Measurements from ENCODE around the gene LENEP. TPM values are rescaled to one million over a fixed set of nuclear protein-coding genes. Genes with fewer than 3 reads are reported as not detected.

LENEP gene
- total RNA-seq, 4 donors from 2014 or later: not detected

DNA sequence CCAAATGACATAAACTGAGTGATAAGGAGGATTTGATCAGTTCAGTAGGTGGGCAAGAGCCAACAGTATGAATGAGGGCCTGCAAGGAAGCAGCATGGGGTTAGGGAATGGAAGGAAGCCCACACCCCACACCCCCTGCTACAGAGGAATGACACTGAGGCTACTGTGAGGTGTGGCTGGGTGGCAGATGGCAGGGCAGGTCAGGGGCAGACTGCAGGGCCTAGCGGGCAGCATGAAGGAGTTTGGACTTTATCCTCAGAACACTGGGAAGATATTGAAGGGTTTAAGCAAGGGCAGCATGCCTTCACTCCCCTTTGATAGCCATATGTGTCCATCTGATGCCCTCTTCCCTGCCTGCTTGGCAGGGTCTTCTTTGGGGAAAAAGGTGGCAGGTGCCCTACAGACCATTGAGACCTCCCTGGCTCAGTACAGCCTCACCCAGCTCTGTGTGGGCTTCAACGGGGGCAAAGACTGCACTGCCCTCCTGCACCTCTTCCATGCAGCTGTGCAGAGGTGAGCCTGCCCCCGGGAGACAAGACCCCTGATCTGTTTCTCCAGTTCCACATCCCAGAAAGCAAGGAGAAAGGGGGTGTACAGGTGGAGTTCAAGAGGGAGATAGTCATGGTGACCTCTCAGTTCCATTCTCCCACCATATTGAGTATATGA, 4.1 kb upstream of the LENEP start:
- Histone ChIP-seq H3K27me3 (no peaks in the 10 kb centered on the region), H3K9me3 (no peaks in the 10 kb centered on the region), H3K27ac (no peak overlapping the region), H3K36me3 (peaks cover 11 to 13% of the 10 kb centered on the region in 2 donors), H3K4me1 (peaks cover 6 to 7% of the 10 kb centered on the region in 2 donors), H3K4me3 (replicated peaks in 1 of 3) (no peak overlapping the region)
- no peak for DNase-seq
- intact Hi-C loops (cut with DNase I): no loop called here
- 89 to 90% methylated on average over 3 of the region's 3 CpGs for WGBS, 2 donors
- no peak for TF ChIP-seq POLR2A (IDR thresholded peaks at IDR 0.05)
- TF ChIP-seq, protein P1, sequence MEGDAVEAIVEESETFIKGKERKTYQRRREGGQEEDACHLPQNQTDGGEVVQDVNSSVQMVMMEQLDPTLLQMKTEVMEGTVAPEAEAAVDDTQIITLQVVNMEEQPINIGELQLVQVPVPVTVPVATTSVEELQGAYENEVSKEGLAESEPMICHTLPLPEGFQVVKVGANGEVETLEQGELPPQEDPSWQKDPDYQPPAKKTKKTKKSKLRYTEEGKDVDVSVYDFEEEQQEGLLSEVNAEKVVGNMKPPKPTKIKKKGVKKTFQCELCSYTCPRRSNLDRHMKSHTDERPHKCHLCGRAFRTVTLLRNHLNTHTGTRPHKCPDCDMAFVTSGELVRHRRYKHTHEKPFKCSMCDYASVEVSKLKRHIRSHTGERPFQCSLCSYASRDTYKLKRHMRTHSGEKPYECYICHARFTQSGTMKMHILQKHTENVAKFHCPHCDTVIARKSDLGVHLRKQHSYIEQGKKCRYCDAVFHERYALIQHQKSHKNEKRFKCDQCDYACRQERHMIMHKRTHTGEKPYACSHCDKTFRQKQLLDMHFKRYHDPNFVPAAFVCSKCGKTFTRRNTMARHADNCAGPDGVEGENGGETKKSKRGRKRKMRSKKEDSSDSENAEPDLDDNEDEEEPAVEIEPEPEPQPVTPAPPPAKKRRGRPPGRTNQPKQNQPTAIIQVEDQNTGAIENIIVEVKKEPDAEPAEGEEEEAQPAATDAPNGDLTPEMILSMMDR (IDR thresholded peaks at IDR 0.05): no peak

DNA sequence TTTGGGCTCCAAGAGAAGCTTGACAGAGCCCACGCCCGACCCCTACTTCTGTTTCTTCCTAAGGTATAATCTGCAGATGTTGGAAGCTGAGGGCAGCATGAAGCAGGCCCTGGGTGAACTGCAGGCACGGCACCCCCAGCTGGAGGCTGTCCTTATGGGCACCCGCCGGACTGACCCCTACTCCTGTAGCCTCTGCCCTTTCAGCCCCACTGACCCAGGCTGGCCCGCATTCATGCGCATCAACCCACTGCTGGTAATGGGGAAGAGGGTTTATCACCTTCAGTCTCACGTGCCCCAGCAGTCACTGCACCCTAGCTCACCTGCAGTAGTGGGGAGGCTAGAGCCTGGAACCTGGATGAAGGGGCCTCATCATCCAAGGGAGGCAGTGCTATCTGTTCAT, 3.1 kb upstream of the LENEP start:
- no peak overlapping the region for H3K4me3 ChIP-seq (replicated peaks in 1 of 3)
- no peak for TF ChIP-seq POLR2A (IDR thresholded peaks at IDR 0.05)
- TF ChIP-seq, protein P1 (IDR thresholded peaks at IDR 0.05): no peak
- peaks cover 11 to 13% of the 10 kb centered on the region in 2 donors for H3K36me3 ChIP-seq
- intact Hi-C loops (cut with DNase I): no loop called here
- peaks cover 0 to under 1% of the 10 kb centered on the region in 2 donors for H3K4me1 ChIP-seq
- no peaks in the 10 kb centered on the region for H3K27me3 ChIP-seq
- H3K9me3 ChIP-seq: no peaks in the 10 kb centered on the region
- no peak for DNase-seq
- no peak overlapping the region for H3K27ac ChIP-seq
- 92 to 95% methylated on average over 8 of the region's 8 CpGs for WGBS, 2 donors

DNA sequence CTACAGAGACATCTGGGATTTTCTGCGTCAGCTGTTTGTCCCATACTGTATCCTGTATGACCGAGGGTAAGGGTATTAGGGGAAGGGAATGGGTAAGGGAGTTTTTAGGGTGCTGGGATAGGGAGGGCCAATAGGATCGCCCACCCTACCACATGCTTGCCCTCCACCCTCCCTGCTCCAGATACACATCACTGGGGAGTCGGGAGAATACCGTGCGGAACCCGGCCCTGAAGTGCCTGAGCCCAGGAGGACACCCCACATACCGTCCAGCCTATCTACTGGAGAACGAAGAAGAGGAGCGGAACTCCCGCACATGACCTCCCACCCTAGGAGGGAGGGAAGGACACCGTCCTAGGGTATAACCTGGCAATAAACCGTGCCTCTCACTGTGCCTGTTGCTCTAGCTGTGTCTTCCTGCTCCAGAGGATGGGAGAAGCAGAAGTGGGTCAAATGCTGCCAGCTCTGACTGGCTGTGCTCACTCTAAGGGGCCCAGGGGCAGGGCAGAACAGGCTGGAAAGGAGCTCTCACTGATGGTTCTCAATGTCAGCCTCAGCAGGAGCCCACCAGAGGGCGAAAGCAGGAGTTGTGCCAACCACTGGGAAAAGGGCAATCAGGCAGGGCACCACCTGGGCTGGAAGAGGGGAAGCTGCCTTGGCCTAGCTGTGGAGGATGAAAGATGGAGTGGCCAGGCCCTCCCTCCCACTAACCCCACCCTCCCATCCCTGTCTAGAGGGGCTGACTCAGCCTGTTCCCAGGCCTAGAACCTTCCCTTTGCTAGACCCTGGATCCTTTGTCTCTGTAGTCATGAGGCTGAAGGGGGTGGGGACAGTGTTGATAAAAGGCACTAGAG, 440 bp upstream of the LENEP start:
- 80 to 86% methylated on average over 11 to 13 of the region's 14 CpGs for WGBS, 2 donors
- DNase-seq: no peak
- no peaks in the 10 kb centered on the region for H3K27me3 ChIP-seq
- no peaks in the 10 kb centered on the region for H3K9me3 ChIP-seq
- H3K36me3 ChIP-seq: peaks cover 5 to 10% of the 10 kb centered on the region in 2 donors
- H3K4me3 ChIP-seq (replicated peaks in 1 of 3): no peak overlapping the region
- no peak overlapping the region for H3K27ac ChIP-seq
- intact Hi-C loops (cut with DNase I): no loop called here
- no peaks in the 10 kb centered on the region for H3K4me1 ChIP-seq
- TF ChIP-seq, protein P1 (IDR thresholded peaks at IDR 0.05): peak in 1 of 6 experiments; percentile 13
- no peak for TF ChIP-seq POLR2A (IDR thresholded peaks at IDR 0.05)

DNA sequence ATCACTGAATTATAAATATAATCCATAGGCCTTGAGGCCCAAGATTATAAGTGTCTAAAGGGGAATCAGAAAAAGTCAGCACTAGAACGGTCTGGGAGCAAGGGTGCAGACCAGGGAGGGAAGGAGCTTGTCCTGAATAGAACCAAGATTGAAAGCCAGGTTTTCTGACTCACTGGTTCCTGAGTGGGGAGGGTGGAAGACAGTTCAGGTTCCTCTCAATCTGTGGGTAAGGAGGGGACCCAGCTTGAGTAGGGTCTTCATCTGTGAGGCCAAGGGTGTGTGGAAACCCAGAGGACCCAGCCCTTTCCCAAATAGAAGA, 842 bp downstream of the LENEP start:
- H3K4me1 ChIP-seq: peaks cover 4 to 6% of the 10 kb centered on the region in 2 donors
- DNase-seq: no peak
- 61 to 73% methylated on average over 1 of the region's 1 CpG for WGBS, 2 donors
- H3K36me3 ChIP-seq: no peaks in the 10 kb centered on the region
- TF ChIP-seq, protein P1 (IDR thresholded peaks at IDR 0.05): no peak
- TF ChIP-seq POLR2A (IDR thresholded peaks at IDR 0.05): no peak
- H3K4me3 ChIP-seq (replicated peaks in 1 of 3): no peak overlapping the region
- intact Hi-C loops (cut with DNase I): no loop called here
- no peaks in the 10 kb centered on the region for H3K27me3 ChIP-seq
- no peaks in the 10 kb centered on the region for H3K9me3 ChIP-seq
- H3K27ac ChIP-seq: no peak overlapping the region

DNA sequence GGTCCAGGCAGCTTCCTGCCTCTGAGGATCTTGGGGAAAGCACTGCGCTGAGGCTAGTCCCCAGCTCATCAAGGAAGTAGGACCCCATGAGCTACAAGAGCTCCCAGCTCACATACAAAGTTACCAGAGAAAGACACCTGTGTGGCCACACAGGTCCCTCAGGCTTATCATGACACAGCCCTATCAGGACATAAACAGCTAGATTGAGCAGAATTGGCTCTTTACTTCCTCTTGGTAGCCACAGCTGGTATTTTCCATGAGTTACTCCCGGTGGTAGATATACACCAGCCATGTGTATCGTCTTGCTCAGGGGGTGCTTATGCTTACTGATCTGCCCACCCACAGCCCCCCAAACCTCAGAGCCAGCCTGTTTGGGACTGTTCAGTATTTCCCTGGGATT, 1.2 kb downstream of the LENEP start:
- no peak for DNase-seq
- Histone ChIP-seq H3K27me3 (no peaks in the 10 kb centered on the region), H3K27ac (no peak overlapping the region), H3K4me3 (replicated peaks in 1 of 3) (no peak overlapping the region), H3K36me3 (no peaks in the 10 kb centered on the region), H3K9me3 (no peaks in the 10 kb centered on the region), H3K4me1 (peaks cover 7 to 9% of the 10 kb centered on the region in 2 donors)
- intact Hi-C loops (cut with DNase I): no loop called here
- TF ChIP-seq POLR2A (IDR thresholded peaks at IDR 0.05): no peak
- TF ChIP-seq, protein P1 (IDR thresholded peaks at IDR 0.05): no peak
- 59 to 87% methylated on average over 3 of the region's 3 CpGs for WGBS, 2 donors
